Activated T-cell treated with anti-CD3 and anti-CD28 coated beads, Interleukin-2, amount 50 U/mL, for 48 hours (primary cell): ENCODE measurements around the gene ELF5.

Experiments used
- DNase-seq, 2 experiments: peaks; one replicate each; pipeline ENCODE4 v3.0.0-alpha.2; 2020

The ELF5 gene

GRCh38 chr11:34490304-34490703, 23.3 kb downstream of the ELF5 start:
- DNase-seq, result no peak

- DNase-seq, result no peak
Observed at GRCh38 chr11:34488855-34489557, 24.6 kb downstream of the ELF5 start.

DNA sequence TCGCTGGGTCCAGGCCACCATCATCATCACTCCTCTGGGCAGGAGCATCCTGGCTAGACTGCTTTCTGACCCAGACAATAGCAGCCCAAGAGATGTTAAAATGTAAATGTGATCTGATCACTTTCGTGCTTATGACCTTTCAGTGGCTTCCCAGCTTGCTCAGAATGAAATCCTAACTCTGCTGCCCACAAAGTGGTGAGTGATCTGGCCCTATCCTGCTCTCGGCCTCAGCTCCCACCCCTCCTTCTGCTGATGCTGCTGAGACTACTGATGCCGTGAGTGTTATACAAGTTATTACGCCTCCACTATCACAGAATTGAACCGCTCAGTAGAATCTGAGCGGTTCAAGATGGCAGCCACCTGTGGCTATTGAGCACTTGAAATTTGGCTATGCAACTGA, 26.2 kb downstream of the ELF5 start:
- no peak for DNase-seq

- no peak for DNase-seq
Observed at GRCh38 chr11:34483106-34483874, 30.3 kb downstream of the ELF5 start.

DNA sequence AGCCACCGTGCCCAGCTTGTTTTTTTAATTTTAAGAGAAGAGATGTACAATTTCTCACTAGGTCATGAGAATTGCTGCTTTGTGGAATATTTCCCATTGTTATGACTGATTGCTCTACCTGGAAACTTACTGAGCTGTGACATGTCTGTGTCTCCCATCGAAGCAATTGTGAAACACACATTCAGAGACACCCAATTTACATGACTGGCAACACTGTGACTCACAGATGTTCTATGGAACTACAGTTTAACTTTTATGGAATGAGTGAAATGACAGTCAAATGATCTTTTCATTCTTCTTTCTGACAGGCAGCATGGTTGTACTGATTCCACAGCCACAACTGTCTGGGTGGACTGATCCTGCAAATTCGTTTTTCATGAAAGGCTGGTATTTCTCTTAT, 32.3 kb downstream of the ELF5 start:
- DNase-seq, result no peak

GRCh38 chr11:34480314-34480713, 33.3 kb downstream of the ELF5 start:
- DNase-seq, result no peak

DNA sequence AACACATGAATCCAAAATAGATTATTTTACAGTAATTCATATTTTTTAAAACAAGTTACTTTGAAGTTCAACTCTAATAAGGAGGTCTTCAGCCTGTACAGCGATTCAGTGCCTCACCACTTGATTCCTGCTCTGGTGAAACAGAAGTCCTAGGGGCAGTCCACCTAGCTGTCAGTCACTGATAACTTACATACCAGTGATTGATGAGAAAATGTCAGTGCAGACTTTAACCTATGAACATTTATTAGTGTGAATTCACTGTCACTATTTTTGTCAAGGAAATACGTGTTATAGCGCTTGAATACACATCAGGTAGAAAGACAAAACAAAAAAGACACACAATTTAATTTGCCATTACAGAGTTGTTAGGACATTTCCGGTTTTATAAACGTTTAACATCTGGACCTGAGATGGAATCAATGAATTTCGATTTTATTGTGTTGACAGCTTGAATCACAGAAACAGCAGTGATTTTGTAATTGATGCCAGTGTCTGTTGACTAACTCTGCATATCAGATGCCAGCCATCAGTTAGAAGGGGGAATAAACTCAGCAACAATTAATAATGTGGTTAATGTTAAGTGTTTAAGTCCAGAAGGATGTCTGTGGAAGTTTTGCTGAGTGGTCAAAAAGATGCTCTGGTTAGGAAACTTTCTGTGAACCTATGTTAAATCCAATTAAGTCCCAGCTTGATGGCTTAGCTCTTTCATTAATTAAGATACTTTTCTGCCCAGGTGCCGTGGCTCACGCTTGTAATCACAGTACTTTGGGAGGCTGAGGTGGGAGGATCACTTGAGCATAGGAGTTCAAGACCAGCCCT, 34.5 kb downstream of the ELF5 start:
- DNase-seq, result no peak

DNA sequence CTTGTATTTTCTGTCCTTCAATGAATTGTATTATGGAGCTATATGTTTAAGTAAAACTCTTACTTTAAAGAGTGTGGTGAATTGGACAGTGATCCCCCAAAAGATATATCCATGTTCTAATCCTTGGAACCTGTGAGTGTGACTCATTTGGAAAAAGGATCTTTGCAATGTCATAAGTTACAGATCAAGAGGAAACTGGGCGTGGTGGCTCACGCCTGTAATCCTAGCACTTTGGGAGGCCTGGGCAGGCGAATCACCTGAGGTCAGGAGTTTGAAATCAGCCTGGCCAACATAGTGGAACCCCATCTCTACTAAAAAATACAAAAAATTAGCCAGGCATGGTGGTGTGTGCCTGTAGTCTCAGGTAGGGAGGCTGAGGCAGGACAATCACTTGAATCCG, 36.7 kb downstream of the ELF5 start:
- DNase-seq, result no peak

DNA sequence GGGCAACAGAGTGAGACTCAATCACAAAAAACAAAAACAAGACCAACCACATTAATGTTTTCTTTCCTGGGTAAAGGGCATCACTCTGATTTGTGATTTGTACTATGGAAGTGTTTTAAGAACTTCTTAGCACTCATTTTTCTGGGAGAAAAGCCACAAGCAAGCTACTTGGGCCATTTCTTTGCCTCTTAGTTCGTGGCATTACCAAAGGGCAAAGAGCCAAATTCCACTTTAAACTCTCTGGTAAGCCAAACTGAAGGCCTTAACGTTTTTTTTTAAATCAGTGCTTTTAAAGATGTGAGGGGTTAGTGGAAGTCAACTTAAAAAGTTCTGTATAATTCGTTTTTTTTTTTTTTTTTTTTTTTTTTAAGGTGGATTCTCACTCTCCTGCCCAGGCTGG, 37.9 kb downstream of the ELF5 start:
- DNase-seq, result no peak

GRCh38 chr11:34473603-34474169, 39.9 kb downstream of the ELF5 start:
- no peak for DNase-seq

DNA sequence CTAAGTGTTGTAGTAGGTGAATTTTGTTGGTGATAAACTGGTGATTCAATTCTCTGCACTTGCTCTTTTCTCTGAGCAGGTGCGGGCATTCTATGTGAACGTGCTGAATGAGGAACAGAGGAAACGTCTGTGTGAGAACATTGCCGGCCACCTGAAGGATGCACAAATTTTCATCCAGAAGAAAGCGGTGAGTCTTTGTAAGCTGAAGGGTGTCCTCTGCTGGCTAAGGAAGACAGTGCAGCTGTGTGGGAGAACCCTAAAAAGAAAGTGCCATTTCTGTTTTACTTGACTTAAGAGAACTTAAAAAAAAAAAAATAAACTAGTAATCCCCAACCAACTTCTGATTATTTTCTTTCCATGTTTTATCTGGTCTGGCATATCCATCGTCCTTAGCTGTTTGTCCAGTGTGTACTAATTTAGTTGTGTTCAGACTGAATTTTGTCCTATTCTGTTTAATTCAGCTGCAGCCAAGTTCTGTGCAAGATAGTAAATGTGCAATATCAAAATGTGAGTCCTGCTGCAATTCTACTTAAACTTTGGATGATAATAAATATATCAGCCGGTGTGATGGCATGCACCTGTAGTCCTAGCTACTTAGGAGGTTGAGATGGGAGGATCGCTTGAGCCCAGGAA, 45.3 kb downstream of the ELF5 start:
- DNase-seq, result peak; percentile 65 to 66

- no peak for DNase-seq
Observed at GRCh38 chr11:34466802-34467488, 46.6 kb downstream of the ELF5 start.

- DNase-seq, result no peak
Observed at GRCh38 chr11:34464591-34465051, 49.0 kb downstream of the ELF5 start.

DNA sequence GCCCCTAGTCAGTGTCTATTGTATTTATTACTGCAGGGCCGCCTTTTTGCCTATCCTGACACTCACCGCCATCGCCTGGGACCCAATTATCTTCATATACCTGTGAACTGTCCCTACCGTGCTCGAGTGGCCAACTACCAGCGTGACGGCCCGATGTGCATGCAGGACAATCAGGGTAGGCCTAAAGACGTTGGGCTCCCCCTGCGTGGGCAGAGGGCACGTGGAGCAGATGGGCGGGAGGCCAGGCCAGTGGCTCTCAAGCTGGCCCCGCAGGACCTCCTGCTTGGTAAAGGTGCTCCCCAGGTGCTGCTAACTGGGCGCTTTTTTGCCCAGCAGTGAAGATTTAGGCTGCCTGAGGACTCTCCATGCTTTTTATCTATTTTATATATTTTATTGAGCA, 52.4 kb downstream of the ELF5 start:
- DNase-seq, result no peak

GRCh38 chr11:34460278-34460677, 53.3 kb downstream of the ELF5 start:
- DNase-seq, result no peak

DNA sequence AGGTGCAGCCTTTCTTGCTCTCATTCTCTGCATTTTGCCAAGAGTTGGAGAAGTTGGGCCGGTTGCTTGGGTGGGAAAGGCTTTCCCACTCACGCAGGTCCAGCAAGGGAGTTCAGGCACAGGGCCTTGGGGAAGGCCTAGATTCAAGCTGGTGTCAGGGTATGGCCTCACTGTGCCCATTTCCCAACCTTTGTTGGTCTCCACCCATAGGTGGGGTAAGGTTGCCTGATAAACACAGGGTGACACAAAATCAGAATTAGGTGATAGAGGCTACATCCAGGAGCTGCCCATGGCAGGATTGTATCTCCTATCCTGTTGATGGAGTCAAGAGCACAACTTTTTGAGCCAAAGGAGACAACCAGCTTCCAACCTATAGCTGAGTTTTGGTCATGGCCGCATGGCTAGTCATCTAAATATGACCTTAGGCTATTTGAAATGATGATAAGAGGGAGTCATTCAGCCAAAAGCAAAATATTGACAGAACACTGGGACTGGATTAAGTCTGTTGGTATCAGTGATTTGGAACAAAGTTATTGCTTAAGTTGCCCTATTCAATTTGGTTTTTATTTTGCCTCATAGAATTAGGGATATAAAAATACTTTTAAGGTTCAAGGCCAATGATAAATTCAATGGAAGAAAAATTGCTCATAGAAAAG, 54.0 kb downstream of the ELF5 start:
- DNase-seq, result no peak

DNA sequence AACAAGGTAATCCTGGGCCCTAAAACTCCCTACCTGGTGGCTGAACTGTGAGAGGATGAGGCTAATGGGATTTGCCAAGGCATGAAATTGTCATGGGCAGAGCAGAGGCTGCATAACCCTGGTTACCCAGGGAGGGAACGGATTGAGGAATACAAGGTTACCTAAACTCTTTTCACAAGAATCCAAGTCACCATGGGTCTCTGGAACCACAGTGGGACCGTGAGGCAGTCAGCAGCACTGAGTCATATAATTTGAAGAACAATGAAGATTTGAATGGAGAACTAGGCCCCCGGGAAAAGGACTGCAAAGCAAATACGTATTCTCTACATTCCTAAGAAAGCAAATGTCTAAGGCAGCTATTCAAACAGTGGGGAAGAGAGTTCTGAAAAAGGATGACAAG, 55.1 kb downstream of the ELF5 start:
- DNase-seq, result no peak

- DNase-seq, result no peak
Observed at GRCh38 chr11:34457607-34458006, 56.0 kb downstream of the ELF5 start.

GRCh38 chr11:34454308-34455032, 59.1 kb downstream of the ELF5 start:
- DNase-seq, result no peak

GRCh38 chr11:34451053-34451452, 62.5 kb downstream of the ELF5 start:
- DNase-seq, result no peak

DNA sequence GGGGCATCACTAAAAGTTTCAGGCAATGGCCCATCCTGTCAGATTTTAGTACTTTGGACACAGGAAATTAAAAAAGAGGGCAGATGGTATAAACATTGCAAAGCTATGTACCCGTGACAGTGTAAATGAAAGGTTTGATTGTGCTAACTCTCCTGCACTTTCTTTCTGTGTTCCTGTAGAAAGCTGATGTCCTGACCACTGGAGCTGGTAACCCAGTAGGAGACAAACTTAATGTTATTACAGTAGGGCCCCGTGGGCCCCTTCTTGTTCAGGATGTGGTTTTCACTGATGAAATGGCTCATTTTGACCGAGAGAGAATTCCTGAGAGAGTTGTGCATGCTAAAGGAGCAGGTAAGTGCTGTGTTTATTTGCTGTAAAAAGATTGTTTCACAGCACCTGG, 64.6 kb downstream of the ELF5 start:
- no peak for DNase-seq
